GM21723 (cell line): Measurements from ENCODE around the gene SART1.
"Not testable (repeated sequence)": the region's sequence is repeated elsewhere in the genome, so short reads cannot be mapped to it uniquely, and the experiment has no call there.

ENCODE experiments used
- ATAC-seq: cut with Tn5 transposase; IDR thresholded peaks from one replicate; pipeline ENCODE4 v1.9.1; 2021; ENCODE audit warnings: mild to moderate bottlenecking, moderate library complexity; ENCODE audit not compliant: unreplicated experiment

SART1 gene

DNA sequence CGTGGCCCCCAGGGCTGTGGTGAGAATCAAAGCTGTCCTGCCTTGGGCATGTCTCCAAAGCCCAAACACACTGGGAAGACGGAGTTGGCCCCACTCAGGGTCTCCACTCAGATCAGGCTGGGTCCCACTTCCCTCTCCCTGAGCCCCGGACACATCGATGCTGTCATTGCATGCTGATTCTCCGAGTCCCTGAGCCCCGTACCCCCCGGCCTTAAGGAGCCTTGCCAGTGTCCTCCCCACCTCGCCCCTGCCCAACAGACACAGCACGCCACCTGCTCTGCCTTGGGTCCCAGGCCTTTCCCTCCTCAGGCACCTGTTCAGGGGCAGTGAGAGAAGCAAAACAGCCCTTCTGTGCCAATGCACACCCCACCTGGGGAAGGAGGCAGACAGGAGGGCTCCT is 25.8 kb downstream of the SART1 start:
- no peak for ATAC-seq

DNA sequence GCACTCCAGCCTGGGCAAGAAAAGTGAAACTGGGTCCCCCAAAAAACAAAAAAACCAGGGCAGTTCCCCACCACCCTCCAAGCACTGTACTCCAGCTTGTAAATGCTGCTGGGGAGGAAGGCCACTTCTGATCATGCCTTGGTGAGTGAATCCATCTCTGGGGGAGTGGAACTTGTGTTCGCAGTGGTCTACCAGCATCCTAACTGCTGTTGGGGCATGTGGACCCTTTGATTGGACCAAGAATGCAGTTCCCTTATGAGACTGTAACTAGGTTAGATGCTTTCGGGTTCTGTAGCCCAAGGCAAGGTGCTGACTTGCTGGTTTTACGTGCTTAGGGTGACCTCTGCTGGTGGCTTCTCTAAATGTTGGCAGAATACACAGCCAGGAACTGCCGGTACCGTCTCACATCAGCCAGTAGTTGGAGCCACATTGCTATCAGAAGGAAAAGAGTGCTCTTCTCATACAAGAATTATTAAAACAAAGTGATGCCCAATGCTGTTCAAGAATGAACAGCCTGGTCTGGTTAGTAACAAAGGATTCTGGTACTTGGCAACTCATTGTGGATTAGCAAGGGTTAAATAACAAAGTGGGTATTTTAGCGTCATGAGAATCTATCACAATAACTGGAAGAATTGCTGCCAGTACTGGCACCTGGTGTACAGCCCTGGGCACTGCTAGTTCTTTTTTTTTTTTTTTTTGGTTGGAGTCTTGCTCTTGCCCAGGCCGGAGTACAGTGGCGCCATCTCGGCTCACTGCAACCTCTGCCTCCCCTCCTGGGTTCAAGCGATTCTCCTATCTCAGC is 27.5 kb downstream of the SART1 start:
- peak; percentile 91 for ATAC-seq

DNA sequence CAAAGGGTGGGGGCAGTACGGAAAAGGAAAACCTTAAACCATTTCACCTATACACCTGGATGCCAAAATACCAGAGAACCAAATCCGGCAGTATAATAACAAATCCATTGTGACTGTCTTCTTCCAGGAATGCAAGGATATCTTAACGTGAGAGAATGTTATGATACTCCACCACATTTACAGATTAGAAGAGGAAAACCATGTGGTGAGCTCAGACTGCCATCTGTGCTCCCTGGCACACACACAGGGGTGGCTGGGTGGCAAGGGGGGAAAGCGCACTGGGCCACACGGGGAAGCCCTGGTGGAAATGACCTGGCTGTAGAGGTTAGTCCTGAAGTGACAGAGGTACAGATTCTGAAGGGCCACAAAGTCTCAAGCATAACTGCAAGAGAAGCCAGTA is 30.5 kb downstream of the SART1 start:
- no peak for ATAC-seq

DNA sequence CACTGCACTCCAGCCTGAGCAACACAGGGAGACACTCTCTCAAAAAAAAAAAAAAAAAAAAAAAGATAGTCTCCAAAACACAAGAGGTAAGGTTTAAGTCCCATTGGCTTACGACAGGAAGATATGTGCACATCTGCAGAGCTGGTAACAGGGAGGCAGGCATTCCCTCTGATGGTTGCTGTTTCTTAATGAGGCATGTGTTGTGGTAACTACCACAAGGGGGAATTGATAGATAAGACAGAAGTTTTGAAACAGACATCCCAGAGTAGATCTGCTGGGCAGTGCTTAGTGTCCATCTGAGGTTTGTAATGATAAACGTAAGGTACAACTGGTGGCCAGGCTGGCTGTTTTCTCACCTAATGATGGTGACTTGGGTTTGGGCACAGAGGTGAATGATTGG is 35.8 kb downstream of the SART1 start:
- no peak for ATAC-seq

DNA sequence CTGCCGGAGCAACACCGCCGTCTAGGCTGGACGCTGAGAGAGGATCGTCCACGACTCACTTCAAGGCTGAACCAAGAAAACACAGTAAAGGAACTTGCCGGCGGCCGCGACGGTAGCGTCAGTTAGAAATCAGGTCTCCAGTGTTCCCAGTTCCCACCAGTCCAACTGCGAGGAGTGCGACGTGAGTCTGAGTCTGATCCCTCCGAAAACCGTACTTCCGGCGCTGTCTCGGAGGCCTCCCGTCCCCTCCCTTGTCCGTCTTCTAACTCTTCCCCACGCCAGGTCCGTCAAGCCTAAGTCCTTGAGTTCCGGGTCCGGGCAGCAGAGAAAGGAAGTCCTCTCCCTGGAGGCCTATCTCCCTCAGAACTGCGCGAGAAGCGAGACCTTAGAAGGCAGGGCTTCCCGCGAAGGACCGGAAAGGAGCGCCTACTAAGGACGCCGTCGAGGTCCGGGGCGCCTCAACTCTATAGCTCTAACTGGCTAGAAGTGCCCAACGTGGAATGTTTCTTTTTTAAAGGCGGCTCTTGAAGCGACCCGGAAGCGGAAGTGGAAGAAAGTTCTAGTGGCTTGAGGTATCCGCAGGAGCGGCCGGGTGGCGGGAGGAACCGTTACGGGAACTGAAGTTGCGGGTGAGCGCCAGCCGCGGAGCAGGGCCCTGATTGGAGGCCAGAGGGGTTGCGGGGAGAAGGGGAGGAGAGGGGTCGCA is 40.6 kb downstream of the SART1 start, which contains the start of the genes BANF1 and EIF1AD:
Gene BANF1, plus strand, starts transcription at position 562 of the 706 bp plus-strand sequence. CDS start 748 bp downstream, outside the sequence.
Gene EIF1AD, minus strand, starts transcription at position 216 of the 706 bp plus-strand sequence. CDS start 1,768 bp downstream, outside the sequence.
- ATAC-seq: peak; percentile 79

DNA sequence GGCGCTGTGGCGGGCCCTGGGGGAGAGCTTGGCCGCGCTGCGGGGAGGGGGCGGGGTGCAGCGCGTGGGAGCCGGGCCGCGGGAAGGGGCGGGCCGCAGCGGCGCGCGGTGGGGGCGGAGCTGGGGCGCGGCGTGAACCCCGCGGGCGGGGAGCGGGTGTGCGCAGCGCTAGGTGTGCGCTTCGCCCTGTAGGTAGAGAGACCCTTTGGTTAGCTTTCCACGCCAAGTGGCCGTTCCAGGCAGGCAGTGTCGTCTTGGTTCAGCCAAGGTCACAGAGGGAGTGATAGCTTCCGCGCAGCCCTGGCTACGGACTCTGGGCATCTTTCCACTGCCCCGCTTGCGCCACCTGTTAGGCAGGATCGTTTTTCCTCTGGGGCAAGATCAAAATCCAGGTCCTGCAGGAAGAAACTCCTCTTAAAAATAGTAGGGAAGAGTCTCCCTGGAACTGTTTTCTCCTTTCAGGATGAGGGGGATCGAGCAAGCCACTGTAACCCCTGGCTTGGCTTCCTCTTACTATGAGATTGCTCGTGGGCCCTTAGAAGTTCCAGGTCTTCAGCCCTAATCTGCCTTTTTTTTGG is 41.2 kb downstream of the SART1 start:
- ATAC-seq: peak; percentile 44

DNA sequence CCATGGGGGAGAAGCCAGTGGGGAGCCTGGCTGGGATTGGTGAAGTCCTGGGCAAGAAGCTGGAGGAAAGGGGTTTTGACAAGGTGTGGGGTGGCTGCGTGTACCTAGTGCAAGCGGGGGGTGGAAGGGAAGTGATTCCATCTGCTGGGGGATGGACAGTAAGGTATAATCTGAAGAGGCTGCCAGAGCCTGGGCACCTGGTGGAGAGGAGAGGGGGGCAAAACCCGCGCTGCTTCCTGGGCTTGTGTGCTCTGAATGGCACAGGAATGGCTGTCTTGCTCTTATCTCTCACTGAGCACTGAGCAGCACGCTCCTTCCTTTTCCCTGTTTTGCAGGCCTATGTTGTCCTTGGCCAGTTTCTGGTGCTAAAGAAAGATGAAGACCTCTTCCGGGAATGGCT is 41.8 kb downstream of the SART1 start:
- ATAC-seq: no peak

DNA sequence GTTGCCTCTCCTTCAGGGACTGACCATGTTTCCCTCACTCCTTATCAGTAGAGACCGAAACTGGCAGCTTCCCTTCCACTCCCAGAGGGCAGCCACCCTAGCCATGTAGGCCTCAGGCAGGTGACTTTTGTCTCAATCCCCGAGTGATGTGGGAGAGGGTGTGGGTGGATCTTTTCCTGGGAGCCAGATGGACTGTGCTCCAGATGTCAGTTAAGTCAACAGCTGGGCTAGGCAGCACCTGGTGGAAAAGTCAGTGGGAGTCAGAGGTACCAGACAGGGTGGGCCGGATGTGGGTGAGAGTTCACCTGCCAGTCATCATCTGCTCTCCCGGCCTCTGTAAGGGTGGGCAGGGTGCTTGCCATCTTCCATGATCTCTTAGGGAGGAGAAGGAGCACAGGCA is 42.7 kb downstream of the SART1 start:
- ATAC-seq: no peak

DNA sequence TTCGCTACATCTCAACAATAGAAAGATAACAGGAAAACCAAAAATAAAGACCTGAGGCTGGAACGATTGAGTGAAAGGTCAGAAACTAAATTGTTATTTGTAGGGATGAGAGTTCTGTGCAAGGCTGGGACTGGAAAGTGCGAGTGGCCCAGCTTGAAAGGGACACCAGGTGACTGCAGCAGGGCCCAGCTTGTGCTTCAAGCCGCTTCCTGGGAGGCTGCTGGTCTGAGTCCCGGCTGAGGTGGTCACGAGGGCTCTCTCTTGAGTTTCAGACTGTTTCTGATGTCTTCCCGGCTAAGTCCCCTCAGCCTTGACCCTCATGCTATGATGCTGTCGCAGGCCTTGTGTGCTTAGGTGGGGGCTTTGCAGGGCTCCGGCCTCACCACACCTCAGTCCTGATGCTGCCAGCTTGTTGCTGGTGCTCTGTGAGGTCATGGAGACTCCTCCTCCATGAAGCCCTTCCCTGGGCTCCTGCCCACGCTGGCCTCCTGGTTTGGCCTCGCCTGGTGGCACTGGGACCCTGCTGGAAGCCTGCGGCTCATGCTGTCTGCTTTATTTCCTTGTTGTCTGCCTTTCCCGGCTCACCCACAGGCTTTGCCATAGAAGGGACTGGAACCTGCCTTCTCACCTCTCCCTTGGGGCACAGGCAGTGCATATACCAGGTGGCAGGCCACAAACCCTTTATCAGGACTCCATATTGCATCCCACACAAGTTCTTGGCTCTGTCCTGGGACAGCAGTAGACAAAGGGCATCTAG is 44.8 kb downstream of the SART1 start:
- no peak for ATAC-seq

DNA sequence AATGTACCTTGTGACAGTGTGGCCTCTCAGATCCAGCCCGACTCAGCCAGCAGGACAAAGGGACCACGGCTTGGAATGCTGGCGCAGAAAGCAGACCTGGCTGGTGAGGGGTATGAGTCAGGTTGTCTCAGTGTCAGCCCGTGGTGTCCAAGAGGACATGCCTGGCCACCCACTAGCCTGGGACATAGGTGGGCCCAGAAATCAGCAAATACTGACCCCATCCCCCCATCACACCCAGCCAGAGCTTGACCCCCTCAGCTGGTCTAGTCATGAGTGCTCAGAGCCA is 45.3 kb downstream of the SART1 start:
- no peak for ATAC-seq

DNA sequence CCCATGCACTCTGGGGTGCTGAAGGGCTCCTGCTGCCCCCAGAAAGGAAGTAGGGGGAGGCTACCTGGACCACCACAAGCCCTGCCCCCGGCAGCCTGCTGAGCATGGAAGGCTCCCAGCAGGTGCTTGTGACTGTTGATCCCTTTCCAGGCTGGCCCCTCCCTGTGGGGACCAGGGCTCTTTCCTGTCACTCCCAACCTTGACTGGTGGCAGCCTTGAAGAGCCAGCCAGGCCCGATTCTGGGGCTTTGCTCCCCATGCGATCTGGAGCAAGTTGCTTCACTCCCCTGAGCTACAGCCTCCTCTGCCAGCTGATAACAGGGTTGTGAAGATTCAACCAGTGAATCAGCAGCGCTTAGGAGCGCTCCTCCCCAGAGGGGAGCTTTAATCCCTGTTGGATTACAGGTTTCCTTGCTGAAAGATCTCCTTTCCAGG is 45.7 kb downstream of the SART1 start:
- ATAC-seq: no peak

DNA sequence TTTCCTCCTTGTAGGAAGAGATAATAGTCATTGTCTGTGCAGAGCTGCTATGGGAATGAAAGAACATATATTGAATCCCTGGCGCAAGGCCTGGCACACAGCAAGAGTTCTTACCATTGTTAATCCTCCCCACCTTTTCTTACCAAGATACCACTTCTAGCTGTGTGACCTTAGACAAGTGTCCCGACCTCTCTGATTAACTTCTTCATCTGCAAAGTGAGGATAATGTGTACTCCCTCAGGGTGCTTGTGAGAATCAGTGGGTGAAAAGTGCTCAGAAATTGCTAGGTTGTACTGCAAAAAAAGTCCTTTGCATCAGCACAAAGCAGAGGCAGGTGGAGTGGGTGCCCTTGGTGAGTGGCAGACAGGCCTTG is 46.5 kb downstream of the SART1 start:
- no peak for ATAC-seq

DNA sequence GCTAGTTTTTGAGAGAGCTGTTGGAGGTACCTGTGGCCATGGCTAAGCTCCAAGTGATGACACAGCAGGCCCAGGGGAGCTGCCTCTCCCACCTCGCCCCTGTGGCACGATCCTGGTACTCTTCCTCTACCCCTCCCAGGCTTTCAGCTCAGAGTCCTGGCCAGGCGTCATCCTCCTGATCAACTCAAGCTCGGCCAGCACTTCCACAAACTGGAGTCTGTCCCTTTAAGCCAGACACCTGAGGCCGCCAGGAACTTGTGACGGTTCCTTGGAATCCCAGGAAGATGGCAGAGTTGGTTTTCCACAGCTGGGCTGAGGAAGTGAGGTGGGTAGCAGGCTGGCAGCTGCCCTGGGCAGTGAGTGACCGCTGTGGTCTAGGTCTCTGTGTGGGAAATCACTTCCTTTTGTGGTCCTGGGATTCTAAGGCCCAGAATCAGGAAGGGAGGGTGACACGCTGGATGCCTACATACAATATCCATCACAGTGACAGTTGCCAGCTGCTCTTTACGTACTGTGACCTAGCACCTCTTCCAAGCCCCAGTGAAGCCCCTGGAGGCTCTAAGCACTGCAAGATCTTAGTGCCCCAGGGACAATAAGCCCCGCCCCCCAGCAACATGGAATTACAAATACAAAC is 47.1 kb downstream of the SART1 start:
- ATAC-seq: no peak

DNA sequence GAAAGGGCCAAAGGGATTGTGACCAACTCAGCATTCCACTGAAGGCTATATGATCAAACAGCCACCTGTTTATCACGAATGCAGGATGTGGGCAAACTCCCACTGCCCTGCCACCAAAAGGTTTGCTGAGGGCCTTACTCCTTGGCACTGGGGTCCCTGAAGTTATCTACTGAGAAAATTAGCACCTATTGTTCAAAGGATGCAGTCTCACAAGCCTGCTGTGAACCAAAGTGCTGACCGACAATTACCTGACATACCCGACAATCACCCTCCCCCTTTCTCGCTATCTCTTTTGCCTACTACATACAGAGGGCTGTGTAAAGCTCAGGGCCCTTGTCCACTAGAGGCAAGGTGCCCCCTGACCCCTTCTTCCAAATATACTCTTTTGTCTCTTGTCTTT is 48.5 kb downstream of the SART1 start:
- not testable (repeated sequence) for ATAC-seq

DNA sequence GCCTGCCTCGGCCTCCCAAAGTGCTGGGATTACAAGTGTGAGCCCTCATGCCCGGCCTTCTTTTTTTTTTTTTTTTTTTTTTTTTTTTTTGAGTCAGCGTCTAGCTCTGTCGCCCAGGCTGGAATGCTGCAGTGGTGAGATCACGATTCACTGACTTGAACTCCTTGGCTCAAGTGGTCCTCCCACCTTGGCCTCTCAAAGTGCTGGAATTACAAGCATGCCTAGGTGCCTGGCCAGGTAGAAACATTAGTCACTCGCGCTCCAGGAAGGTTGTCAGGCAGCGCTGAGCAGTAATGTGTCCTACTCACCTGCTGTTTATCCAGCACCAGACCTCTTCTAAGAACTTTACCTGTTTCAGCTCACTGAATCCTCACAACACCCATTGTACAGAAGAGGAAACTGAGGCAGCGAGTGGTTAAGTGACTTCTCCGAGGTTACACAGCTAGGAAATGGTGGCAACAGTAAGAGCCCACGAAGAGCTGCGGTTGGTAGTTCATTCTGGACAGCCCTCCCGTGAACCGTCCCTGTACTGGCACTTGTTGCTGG is 49.8 kb downstream of the SART1 start:
- no peak for ATAC-seq

DNA sequence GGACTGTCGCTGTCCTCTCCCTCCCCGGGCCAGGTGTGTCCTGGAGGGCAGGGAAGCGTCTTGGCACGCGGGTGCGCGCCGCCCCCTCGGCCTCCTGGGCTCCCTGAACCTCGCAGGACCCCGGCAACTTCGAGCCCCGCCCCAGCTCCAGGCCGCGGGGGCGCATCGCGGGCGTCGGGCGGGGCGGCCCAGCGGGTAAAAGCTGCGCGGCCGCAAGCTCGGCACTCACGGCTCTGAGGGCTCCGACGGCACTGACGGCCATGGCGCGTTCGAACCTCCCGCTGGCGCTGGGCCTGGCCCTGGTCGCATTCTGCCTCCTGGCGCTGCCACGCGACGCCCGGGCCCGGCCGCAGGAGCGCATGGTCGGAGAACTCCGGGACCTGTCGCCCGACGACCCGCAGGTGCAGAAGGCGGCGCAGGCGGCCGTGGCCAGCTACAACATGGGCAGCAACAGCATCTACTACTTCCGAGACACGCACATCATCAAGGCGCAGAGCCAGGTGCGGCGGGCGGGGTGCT is 50.3 kb downstream of the SART1 start, which contains the start of gene CST6:
Gene CST6, plus strand, starts transcription at position 224 of the 519 bp plus-strand sequence. Its CDS starts 37 bp downstream, at position 261.
- no peak for ATAC-seq

DNA sequence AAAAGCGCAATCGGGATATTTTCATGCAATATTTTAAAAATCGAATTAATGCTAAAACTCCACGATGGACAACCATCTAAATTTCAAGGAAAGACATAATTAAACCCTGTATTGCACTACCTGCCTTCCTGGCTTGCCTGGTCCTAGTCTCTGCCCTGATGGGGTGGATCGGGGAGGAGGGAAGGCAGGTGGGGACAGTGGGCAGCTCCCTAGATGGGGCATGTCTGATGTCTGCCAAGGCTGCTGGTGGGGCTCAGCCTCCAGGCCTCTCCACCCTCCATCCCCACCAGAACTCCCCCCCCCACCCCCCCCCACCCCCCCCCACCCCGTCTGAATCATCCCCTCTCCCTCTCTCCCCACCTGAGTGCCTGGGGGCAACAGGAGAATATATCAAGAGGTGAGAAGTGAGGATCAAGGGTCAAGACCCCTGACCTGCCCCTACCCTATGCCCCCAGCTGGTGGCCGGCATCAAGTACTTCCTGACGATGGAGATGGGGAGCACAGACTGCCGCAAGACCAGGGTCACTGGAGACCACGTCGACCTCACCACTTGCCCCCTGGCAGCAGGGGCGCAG is 50.9 kb downstream of the SART1 start:
- ATAC-seq: no peak

DNA sequence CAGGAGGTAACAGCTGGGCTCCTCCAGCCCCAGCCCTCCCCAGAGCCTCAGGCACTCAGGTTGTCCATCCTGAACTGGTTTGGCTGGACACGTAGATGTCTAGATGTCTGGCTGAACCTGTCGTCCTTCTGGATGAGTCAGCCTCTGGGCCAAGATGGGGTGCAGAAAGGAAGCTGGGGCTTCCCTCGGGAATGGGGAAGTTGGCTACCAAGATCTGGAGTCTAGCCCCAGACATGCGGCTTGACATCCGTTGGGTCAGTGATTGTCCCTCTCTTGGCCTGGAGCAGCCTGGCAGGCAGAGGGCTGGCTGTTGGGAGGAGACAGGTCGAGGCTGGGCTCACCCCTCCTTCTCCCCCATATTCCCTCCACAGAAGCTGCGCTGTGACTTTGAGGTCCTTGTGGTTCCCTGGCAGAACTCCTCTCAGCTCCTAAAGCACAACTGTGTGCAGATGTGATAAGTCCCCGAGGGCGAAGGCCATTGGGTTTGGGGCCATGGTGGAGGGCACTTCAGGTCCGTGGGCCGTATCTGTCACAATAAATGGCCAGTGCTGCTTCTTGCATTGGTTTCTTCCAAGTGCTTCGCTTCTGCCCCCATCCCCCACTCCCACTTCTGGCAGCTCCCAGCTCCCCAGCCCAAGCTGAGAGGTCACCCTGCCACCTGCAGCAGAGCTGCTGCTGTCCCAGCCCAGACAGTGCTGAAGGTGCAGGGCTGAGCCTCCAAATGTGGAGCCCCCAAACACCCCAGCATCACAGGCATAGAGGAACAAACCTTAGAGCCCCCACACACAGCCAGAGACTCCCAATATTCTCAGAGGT is 51.6 kb downstream of the SART1 start:
- ATAC-seq: no peak

DNA sequence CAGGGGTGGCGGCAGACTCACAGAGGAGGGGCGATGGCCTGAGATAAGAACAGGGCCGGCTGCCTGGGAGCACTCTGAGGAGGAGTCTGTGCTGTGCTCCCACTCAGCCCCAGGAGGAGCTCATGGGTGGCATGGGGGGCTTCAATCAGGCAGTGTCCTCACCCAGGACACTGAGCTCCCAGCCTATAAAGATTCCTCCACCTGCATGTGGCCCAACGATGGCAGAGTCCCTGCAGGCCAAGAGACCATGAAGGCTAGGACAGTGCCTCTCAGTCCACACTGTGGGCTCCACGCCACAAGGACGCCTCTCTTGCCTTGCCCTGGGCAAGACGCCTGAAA is 52.2 kb downstream of the SART1 start:
- no peak for ATAC-seq
